A549 (cell line): ENCODE results near the gene MAP2.

Experiments used
- ESRRA ChIP-seq: fragments of 150-350 bp; IDR thresholded peaks from 2 replicates; pipeline ENCODE4 v1.6.1; 2014; ENCODE audit warnings: mild to moderate bottlenecking, low read length, borderline replicate concordance
- FOSL2 ChIP-seq, 2 experiments: fragments of 450-650 bp in 1 of 2; fragments of >200 bp in 1 of 2; sonication (Bioruptor Twin) in 1 of 2; formaldehyde crosslinking; IDR thresholded peaks; 2 replicates each; pipeline versions ENCODE4 v1.5.0 to v1.6.1; 2016 to 2020; ENCODE audit warnings: mild to moderate bottlenecking in 1 of 2, moderate library complexity in 1 of 2
- KDM1A ChIP-seq: fragments of 200-600 bp; sonication (generic); IDR thresholded peaks from 2 replicates; pipeline ENCODE4 v1.6.1; 2016; ENCODE audit warnings: low read depth, mild to moderate bottlenecking
- RCOR1 ChIP-seq: fragments of 150-350 bp; IDR thresholded peaks from 2 replicates; pipeline ENCODE4 v1.6.1; 2014; ENCODE audit warnings: antibody characterized with exemption, low read length, low read depth
- REST ChIP-seq: fragments of 200-600 bp; sonication (generic); IDR thresholded peaks from 2 replicates; pipeline ENCODE4 v1.6.1; 2016; ENCODE audit warnings: antibody characterized with exemption, mild to moderate bottlenecking, moderate library complexity
- TF ChIP-seq, protein P1 (sequence below): fragments of >200 bp; sonication (Bioruptor Twin); formaldehyde crosslinking; IDR thresholded peaks from 3 replicates; pipeline ENCODE4 v1.5.1; 2016
- TF ChIP-seq, protein P2 (sequence below): IDR thresholded peaks from 2 replicates; pipeline ENCODE4 v1.6.1; 2012

DNA sequence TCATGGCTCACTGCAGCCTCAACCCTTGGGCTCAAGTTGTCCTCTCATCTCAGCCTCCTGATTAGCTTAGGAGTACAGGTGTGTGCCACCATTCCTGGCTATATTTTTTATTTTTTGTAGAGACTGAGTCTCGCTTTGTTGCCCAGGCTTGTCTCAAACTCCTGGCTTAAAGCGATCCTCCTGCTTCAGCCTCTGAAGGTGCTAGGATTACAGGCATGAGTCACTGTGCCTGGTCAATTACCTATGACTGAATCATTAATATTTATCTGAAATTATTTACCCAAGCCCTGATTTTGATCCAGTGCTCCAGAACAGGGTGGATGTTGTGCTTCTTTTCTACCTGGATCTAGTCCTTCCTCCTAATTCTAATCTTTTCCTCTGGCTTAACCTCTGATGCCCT lies 87.8 kb downstream of the MAP2 start:
- TF ChIP-seq, protein P1, sequence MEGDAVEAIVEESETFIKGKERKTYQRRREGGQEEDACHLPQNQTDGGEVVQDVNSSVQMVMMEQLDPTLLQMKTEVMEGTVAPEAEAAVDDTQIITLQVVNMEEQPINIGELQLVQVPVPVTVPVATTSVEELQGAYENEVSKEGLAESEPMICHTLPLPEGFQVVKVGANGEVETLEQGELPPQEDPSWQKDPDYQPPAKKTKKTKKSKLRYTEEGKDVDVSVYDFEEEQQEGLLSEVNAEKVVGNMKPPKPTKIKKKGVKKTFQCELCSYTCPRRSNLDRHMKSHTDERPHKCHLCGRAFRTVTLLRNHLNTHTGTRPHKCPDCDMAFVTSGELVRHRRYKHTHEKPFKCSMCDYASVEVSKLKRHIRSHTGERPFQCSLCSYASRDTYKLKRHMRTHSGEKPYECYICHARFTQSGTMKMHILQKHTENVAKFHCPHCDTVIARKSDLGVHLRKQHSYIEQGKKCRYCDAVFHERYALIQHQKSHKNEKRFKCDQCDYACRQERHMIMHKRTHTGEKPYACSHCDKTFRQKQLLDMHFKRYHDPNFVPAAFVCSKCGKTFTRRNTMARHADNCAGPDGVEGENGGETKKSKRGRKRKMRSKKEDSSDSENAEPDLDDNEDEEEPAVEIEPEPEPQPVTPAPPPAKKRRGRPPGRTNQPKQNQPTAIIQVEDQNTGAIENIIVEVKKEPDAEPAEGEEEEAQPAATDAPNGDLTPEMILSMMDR = no peak
- TF ChIP-seq FOSL2 (IDR thresholded peaks at IDR 0.05) (no peak), FOSL2 (CRISPR knock-in tag; IDR thresholded peaks at IDR 0.05) (no peak), REST (no peak), ESRRA (no peak), RCOR1 (no peak), KDM1A (no peak)
- TF ChIP-seq, protein P2, sequence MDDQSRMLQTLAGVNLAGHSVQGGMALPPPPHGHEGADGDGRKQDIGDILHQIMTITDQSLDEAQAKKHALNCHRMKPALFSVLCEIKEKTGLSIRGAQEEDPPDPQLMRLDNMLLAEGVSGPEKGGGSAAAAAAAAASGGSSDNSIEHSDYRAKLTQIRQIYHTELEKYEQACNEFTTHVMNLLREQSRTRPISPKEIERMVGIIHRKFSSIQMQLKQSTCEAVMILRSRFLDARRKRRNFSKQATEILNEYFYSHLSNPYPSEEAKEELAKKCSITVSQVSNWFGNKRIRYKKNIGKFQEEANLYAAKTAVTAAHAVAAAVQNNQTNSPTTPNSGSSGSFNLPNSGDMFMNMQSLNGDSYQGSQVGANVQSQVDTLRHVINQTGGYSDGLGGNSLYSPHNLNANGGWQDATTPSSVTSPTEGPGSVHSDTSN = no peak
